ENCODE results near the gene ABLIM2.

Gene ABLIM2

DNA sequence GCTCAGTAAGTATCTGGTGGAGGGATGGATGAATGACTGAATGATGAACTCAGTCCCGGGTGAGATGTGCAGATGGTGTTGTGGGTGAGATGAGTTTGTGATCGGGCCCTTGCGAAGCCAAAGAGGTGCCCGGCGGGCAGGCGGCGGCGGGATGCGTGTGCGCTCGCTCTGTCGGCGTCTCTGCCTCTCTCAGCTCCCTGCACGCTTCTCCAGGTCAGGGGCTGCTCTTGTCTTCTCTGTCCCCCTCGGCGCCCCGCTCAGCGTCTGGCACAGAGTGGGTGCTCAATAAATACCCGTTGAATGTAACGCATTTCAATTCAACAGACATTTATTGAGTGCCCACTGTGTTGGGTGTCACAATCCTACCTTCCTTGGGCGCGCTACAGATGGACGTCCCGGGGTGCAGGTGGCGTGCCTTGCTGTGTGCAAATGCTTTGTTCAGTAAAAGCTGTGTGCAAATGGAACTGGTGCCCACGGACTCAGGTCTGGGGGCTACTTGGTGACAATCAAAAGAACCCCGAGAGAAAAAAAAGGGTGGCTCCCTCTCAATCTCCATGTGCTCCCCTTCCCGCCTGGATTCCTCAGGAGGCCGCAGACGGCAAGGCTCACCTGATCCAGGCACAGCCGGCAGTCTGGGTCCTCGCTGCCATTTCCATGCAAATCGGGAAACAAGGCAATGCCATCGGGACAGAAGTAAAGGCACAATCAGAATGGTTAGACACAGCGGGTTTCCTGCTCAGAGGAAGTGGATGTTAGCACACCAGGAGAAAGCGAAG lies 153.4 kb downstream of the ABLIM2 start:
- no peak overlapping the region for H3K4me3 ChIP-seq (ENCODE audit: low read length)
- no peak for TF ChIP-seq CTCF (conservative IDR thresholded peaks at IDR 0.05; ENCODE audit: low read length)
- DNase-seq (ENCODE audit: low read depth): no peak

GRCh38 chr4:8004066-8004465 lies 154.5 kb downstream of the ABLIM2 start:
- DNase-seq (ENCODE audit: low read depth): no peak
- no peak overlapping the region for H3K4me3 ChIP-seq (ENCODE audit: low read length)
- TF ChIP-seq CTCF (conservative IDR thresholded peaks at IDR 0.05; ENCODE audit: low read length): no peak

GRCh38 chr4:8002525-8003309 lies 155.9 kb downstream of the ABLIM2 start:
- TF ChIP-seq CTCF (conservative IDR thresholded peaks at IDR 0.05; ENCODE audit: low read length): no peak
- DNase-seq (ENCODE audit: low read depth): no peak
- no peak overlapping the region for H3K4me3 ChIP-seq (ENCODE audit: low read length)

- no peak for TF ChIP-seq CTCF (conservative IDR thresholded peaks at IDR 0.05; ENCODE audit: low read length)
- no peak for DNase-seq (ENCODE audit: low read depth)
- no peak overlapping the region for H3K4me3 ChIP-seq (ENCODE audit: low read length)
Measured at GRCh38 chr4:8001564-8002355, 156.9 kb downstream of the ABLIM2 start.

GRCh38 chr4:8000721-8001491 lies 157.7 kb downstream of the ABLIM2 start:
- no peak for DNase-seq (ENCODE audit: low read depth)
- no peak for TF ChIP-seq CTCF (conservative IDR thresholded peaks at IDR 0.05; ENCODE audit: low read length)
- H3K4me3 ChIP-seq (ENCODE audit: low read length): no peak overlapping the region

GRCh38 chr4:8000247-8000646 lies 158.4 kb downstream of the ABLIM2 start:
- DNase-seq (ENCODE audit: low read depth): no peak
- H3K4me3 ChIP-seq (ENCODE audit: low read length): no peak overlapping the region
- no peak for TF ChIP-seq CTCF (conservative IDR thresholded peaks at IDR 0.05; ENCODE audit: low read length)

All from AG10803 (cell line).